ENCODE results near the gene ENOSF1. TPM values are rescaled to one million over a fixed set of nuclear protein-coding genes. Genes with fewer than 3 reads are reported as not detected.

The ENOSF1 gene
- total and polyA plus RNA-seq, 2 of the 13 experiments (the other 11 are each of a cell fraction or from before 2014, with no cell fraction given) = 37.6 to 40.1 TPM

GRCh38 chr18:657311-658000 lies 55.0 kb downstream of the ENOSF1 start, which contains the start of gene TYMS (continued):
- TF ChIP-seq, protein P1, sequence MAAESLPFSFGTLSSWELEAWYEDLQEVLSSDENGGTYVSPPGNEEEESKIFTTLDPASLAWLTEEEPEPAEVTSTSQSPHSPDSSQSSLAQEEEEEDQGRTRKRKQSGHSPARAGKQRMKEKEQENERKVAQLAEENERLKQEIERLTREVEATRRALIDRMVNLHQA (CRISPR knock-in tag; IDR thresholded peaks at IDR 0.05) = no peak
- TF ChIP-seq ELF4 (CRISPR knock-in tag; IDR thresholded peaks at IDR 0.05; ENCODE audit: borderline replicate concordance) = 0 out of 2 replicates have a peak, but pooled peaks have one; percentile 15
- no peak for TF ChIP-seq STAT5B (CRISPR knock-in tag; IDR thresholded peaks at IDR 0.05)
- TF ChIP-seq ZSCAN29 (CRISPR knock-in tag; conservative IDR thresholded peaks at IDR 0.05) = 0 out of 2 replicates have a peak, but pooled peaks have one; percentile 17
- TF ChIP-seq FOSL2 (CRISPR knock-in tag; IDR thresholded peaks at IDR 0.05) = 0 out of 2 replicates have a peak, but pooled peaks have one; percentile 17
- TF ChIP-seq BCL3 (CRISPR knock-in tag; IDR thresholded peaks at IDR 0.05) = peak; percentile 20; the same call in 1 of the 2 replicates
- TF ChIP-seq ZNF224 (CRISPR knock-in tag; IDR thresholded peaks at IDR 0.05) = no peak
- no peak for TF ChIP-seq CREM (IDR thresholded peaks at IDR 0.05)
- TF ChIP-seq CREM (CRISPR knock-in tag; IDR thresholded peaks at IDR 0.05) = no peak
- TF ChIP-seq DPF2 (CRISPR knock-in tag; IDR thresholded peaks at IDR 0.05; ENCODE audit: borderline replicate concordance, low read depth) = no peak
- TF ChIP-seq TFDP1 (CRISPR knock-in tag; IDR thresholded peaks at IDR 0.05; ENCODE audit: borderline replicate concordance) = peak; percentile 91; the same call in 1 of the 2 replicates
- no peak for TF ChIP-seq SIX4 (CRISPR knock-in tag; IDR thresholded peaks at IDR 0.05)
- peak; percentile 74 for TF ChIP-seq ZNF574 (CRISPR knock-in tag; IDR thresholded peaks at IDR 0.05)
- TF ChIP-seq HDAC1 (CRISPR knock-in tag; IDR thresholded peaks at IDR 0.05) = peak; percentile 15; the same call in 1 of the 2 replicates
- peak; percentile 71 for TF ChIP-seq IRX3 (CRISPR knock-in tag; IDR thresholded peaks at IDR 0.05; ENCODE audit: borderline replicate concordance, low read depth)
- TF ChIP-seq SMAD3 (CRISPR knock-in tag; IDR thresholded peaks at IDR 0.05) = no peak; the same call in 1 of the 2 replicates
- TF ChIP-seq MLX (CRISPR knock-in tag; IDR thresholded peaks at IDR 0.05) = no peak
- no peak for TF ChIP-seq ZNF264 (CRISPR knock-in tag; IDR thresholded peaks at IDR 0.05)
- TF ChIP-seq, protein P2, sequence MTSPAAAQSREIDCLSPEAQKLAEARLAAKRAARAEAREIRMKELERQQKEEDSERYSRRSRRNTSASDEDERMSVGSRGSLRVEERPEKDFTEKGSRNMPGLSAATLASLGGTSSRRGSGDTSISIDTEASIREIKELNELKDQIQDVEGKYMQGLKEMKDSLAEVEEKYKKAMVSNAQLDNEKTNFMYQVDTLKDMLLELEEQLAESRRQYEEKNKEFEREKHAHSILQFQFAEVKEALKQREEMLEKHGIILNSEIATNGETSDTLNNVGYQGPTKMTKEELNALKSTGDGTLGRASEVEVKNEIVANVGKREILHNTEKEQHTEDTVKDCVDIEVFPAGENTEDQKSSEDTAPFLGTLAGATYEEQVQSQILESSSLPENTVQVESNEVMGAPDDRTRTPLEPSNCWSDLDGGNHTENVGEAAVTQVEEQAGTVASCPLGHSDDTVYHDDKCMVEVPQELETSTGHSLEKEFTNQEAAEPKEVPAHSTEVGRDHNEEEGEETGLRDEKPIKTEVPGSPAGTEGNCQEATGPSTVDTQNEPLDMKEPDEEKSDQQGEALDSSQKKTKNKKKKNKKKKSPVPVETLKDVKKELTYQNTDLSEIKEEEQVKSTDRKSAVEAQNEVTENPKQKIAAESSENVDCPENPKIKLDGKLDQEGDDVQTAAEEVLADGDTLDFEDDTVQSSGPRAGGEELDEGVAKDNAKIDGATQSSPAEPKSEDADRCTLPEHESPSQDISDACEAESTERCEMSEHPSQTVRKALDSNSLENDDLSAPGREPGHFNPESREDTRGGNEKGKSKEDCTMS (CRISPR knock-in tag; conservative IDR thresholded peaks at IDR 0.05) = no peak

Measured in HepG2 (cell line).